GM18909 (cell line): Measurements from ENCODE around the gene TCF7L1.
"Not testable (repeated sequence)": the region's sequence is repeated elsewhere in the genome, so short reads cannot be mapped to it uniquely, and the experiment has no call there.

Experiments
- ATAC-seq: cut with Tn5 transposase; IDR thresholded peaks from one replicate; pipeline ENCODE4 v1.9.1; 2021; ENCODE audit warnings: mild to moderate bottlenecking; ENCODE audit not compliant: unreplicated experiment, poor library complexity

TCF7L1 gene

DNA sequence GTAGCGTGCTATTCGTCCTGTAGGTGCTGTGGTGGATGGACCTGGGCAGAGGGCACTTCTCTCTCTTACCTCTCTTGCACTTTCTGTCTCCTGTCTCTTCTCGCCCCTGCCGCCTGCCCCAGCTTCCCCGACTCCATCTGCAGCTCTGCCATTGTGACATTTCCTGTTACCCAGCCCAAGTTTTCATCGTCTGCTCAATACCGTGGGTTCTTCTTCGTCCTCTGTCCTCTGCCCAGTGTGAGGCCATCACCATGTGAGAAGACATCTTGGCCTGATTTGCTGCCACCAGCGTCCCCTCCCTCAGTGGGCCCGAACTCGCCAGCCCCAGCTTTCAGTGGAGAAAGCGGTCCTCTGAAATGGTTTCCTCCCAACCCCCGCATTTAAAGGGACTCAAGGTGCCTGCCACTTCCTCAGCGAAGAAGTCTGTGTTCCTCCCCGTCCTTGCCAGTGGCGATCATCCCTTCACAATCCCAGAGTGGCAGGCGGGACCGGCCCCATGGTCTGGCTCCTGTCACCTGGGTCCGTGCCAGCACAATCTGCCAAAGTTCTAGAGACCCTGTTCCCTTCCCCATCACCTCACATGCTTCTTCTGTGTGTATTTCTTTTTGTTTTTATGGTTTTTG is 176.6 kb downstream of the TCF7L1 start:
- no peak for ATAC-seq

DNA sequence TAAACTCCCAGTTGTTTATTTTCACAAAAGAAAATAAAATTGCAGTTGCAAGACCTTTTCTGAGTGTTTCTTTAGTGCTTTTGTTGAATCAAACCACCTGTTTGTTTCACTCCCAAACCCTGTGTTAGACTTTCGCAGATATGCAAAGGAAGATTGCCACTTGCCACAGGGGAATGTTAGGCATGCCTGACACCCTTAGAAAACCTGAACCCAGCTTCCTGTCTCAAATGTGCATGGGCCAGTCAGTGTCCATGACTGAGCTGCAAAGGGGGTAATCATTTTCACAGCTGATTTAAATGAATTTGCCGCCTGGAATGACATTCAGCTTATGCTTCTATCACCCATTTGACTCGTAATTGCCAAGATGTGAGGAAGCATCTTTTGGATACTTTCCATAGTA is 177.1 kb downstream of the TCF7L1 start:
- ATAC-seq, result peak; percentile 57

DNA sequence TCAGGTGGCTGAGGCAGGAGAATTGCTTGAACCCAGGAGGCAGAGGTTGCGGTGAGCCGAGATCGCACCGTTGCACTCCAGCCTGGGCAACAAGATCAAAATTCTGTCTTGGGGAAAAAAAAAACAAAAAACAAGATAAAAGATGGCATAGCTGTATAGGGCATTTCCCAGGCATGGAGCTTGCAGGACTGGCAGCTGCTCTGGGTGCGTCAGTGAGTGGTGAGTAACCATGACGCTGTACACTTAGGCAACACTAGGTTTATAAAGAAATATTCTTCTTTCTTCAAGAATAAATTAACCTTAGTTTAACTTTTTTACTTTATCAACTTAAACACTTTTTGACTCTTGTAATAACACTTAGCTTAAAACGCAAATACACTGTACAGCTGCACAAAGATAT is 179.2 kb downstream of the TCF7L1 start:
- no peak for ATAC-seq

DNA sequence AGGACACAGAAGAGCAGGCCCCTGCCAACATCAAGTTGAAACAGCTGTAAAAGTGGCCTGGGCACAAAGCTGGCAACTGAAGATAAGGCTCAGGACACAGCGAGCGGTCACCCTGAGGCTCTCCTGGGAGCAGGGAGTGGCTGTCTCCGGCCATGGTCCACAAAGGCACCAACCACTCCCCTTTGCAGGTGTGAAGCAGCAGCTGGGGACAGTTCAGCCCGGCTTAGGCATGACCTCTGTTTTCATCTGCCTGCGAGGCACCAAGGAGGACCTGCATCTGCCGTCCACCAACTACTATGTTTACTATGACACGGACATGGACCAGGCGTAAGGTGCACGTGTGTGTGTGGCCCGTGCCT is 181.7 kb downstream of the TCF7L1 start:
- no peak for ATAC-seq

DNA sequence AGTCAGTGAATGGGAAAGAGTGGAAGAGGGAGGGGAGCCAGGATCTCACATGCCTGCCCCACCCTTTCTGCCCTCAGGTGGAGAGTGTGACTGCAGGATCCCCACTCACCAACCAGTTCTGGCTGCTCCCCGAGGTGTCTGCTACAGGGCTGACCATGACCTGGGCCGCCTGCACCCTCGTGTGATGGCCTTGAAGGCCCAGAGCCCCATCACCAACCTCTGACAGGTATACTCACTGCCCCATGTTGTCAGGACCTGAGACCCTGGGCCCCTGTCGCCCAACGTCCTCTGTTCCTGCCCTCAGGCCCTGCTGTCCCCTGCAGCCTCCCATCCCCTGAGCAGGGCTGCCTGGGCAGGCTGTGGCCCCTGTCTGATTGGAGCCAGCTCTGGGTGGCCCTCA is 182.7 kb downstream of the TCF7L1 start:
- not testable (repeated sequence) for ATAC-seq

DNA sequence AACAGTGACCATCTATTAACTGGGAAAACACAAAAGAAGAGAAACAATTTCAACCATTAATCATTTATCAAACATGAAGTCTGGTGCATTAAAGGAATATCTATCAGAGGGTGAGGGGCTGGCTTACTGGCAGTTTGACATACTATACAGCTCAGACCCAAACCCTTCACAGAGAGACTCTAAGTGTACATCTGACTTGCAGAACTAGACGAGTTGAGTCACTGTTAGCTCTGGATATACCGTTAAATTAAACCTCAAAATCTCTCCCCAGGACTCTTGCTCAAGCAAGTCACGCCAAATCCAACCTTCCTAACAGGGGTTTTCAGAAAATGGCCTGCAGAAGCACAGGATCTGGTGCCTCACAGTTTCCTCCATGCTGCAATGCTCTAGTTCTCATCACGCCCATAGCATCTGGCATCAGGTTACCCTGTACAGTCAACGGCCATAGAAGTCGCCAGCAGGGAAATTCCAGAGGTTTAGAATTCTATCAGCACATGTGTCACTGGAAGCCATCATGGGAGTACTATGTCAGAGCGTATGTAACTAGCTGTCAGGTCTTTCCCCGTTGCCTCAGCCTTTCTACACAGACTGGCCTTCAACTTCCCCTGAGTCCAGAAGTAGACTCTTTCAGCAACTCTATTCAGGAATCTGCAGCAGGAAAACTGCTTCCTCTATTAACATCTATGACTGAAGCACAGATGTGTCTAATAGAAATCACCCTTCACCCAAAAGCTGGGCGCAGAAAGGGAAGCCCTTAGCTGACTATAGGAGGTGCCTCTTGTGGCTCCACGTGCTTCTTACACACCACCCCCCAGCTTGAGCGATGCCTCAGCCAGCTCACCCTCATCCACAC is 185.3 kb downstream of the TCF7L1 start:
- no peak for ATAC-seq

DNA sequence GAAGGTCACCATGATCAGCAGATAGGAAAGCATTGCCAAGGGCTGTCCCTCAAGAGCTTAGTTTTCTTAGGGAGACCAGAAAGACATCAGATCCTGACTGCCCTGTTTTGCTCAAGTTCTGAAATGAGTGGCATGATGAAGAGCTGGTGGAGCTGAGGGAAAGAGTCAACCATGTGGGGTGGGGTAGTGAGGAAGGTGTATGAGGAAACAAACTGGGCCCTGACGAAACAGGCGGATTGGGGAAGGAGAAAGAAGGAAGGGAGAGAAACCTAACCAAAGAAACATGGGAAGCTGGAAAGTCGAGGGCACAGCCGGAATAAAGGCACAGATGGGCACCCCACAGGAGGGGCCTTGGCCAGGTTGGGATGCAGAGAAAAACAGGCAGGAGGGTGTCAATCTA is 186.6 kb downstream of the TCF7L1 start:
- ATAC-seq, result no peak

DNA sequence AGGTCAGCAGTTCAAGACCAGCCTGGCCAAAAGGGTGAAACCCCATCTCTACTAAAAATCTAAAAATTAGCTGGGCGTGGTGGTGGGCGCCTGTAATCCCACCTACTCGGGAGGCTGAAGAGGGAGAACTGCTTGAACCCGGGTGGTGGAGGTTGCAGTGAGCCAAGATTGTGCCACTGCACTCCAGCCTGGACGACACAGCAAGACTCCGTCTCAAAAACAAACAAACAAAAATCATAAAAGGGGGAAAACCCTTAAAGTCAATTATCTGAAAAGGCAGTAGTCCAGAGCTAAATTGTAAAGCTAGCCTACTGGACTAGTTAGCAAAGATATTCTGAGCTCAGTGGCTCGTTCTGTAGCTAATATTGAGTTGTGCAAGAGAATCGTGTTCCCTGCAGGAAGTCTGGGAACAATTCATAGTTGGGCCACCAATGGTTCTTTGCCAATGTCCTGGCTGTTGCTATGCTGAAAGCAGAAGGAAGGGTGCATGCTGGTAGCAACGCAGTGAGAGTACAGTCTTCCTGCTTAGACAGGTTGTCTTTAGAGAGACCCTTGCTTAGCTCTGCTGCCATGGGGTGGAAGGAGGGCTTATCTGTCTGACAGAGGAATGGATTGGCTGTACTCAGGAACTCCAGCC is 190.3 kb downstream of the TCF7L1 start:
- ATAC-seq, result no peak

DNA sequence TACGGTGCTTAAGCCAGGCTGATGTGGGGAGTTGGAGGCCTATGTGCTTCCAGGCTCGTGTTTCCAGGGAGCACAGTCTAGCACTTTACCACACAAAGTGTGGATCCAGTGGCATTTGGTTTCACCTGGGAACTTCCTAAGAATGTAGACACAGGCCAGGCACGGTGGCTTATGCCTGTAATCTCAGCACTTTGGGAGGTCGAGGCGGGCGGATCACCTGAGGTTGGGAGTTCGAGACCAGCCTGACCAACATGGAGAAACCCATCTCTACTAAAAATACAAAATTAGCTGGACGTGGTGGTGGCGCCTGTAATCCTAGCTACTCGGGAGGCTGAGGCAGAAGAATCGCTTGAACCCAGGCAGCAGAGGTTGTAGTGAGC is 190.8 kb downstream of the TCF7L1 start:
- not testable (repeated sequence) for ATAC-seq

DNA sequence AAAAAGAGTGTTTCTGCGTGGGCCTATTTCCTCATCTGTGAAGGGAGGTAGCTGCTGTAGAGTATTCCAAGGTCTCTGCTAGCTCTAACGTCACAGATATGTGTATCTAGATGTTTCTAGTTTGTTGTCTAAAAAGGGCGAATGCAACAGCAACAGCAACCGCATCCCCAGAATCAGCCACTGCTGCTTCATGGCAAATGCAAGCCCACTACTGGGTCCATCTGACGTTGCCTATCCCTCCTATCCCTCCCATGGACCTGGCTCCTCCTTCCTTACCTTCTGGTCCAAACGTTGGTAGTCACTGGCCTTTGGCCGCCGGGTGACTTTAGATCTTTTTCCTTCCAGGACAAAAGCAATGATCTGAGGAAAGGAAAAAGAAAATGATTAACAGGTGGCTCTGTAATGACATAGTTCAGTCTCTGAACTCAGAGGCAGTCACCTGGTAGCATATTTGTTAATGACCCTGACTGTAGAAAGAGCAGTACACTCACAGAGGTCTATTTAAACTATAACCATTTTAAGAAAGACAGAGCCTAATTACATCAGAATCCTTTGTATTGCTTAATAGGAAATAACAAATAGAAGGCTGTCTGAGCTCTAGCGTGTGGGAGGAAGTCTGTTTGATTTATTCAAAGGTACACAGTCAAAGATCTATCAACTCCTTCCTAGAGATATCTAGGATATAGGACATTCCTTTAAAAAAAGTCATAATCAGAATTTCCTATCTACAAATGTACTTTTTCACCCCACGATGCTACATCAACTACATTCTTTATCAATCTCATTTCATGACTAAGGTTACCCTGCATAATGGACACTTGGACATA is 191.7 kb downstream of the TCF7L1 start:
- ATAC-seq, result no peak

DNA sequence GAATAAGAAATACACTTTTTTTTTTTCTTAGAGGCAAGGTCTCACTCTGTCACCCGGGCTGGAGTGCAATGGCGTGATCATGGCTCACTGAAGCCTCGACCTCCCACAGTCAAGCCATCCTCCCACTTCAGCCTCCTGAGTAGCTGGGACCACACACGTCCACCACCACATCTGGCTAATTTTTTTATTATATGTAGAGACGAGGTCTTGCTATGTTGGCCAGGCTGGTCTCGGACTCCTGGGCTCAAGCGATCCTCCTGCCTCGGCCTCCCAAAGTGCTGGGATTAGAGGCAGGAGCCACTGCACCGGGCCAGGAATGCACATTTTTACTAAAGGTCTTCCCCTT is 192.2 kb downstream of the TCF7L1 start:
- ATAC-seq, result no peak

DNA sequence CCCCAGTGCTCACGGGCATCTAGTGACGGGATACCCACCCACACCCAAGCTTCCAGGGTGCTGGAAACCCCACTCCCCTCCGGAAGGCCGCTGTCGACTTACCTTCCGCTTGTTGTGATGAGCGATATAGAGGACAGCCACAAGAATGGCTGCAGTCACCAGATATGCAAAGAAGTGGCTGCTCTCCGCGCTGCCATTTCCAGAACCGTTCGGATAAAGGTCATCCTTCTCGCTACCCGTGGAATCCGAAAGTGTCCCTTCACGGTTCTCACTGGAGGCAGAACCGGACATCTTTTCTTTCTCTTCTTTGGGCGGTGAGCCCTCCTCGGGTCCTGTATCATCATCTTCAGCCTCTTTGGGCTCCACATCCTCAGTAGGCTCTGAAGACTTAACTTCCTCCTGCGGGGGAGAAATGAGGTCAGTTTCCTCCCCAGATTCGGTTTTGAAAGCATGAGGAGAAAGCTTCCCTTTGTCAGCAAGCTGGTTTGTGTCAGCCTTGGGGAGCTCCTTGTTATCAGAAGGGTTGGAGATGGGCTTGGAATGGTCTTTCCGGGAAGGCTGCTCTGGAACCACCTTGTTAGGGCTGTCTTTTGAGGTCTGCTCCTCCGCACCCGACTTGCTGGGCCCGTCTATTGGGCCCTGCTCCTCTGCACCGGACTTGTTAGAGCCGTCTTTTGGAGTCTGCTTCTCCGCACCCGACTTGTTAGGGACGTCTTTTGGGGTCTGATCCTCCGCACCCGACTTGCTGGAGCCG is 193.4 kb downstream of the TCF7L1 start:
- peak; percentile 32 for ATAC-seq

DNA sequence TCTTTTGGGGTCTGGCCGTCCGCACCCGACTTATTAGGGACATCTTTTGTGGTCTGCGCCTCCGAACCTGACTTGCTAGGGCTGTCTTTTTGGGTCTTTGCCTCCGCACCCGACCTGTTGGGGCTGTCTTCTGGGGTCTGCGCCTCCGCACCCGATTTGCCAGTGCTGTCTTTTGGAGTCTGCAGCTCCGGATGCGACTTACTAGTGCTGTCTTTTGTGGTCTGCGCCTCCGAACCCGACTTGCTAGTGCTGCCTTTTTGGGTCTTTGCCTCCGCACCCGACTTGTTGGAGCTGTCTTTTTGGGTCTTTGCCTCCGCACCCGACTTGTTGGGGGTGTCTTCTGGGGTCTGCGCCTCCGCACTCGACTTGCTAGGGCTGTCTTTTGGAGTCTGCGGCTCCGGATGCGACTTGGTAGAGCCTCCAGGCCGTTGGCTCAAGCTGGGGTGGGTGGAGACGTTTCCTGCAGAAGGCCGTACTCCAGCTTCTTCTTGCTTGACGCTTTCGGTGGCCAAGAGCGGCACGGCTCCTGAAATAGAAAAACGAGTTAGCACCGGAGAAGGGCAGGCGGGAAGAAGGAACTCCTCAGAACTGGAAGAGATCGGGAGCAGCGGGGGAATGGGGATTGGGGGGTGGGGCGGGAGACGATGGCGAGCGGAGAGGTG is 194.1 kb downstream of the TCF7L1 start:
- ATAC-seq, result peak; percentile 32

DNA sequence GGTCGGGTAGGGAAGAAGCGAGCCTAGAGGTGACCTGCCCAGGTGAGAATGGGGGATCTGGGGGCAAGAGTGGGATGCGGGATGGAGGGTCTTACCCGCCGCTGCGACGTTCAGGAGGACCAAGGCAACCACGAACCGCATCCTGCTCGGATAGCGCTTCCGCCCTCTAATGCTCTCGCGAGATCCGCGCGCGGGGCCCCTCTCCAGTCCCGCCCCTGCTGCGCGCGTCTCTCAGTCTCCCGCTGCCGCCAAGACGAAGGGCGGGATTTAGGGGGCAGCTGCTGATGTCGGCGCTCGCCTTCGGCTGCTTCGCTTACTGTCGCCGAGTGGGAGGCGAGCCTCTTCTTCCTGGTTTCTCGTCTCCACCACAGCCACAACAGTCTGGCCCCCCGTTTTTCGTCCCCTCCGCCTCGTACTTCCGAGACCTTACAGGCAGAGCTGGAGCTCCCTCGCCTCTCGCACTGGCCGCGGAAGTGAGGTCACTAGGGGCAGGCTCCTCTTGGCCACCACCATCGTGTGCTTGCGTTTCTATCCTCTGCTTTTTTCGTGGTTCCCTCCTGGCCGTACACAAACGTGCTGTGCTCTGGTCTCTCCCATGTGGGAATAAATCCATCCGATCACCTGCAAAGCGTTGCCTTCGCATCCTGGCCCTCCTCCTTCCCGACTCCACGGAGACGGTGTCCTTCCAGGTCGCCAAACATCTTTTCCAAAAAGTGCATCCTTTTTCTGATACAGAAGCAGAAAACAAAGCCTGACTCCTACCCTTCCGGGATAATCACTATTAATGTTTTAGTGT is 194.8 kb downstream of the TCF7L1 start, which contains the start of gene TGOLN2:
TGOLN2 (minus strand) TSS at position 168 of the 796 bp plus-strand sequence; CDS start at position 141, 27 bp downstream.
- peak; percentile 90 for ATAC-seq

DNA sequence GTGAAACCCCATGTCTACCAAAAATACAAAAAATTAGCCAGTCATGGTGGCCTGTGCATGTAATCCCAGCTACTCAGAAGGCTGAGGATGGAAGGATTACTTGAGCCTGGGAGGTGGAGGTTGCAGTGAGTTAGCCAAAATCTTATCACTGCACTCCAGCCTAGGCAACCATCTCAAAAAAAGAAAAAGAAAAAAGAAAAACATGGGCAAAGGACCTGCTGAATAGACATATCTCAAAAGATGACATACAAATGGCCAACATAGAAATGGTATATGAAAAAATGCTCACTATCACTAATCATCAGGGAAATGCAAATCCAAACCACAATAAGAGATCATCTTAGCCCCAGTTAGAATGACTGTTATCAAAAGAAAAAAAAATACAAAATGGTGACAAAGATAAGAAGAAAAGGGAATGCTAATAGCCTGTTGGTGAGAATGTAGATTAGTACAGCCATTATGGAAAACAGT is 196.0 kb downstream of the TCF7L1 start:
- no peak for ATAC-seq

DNA sequence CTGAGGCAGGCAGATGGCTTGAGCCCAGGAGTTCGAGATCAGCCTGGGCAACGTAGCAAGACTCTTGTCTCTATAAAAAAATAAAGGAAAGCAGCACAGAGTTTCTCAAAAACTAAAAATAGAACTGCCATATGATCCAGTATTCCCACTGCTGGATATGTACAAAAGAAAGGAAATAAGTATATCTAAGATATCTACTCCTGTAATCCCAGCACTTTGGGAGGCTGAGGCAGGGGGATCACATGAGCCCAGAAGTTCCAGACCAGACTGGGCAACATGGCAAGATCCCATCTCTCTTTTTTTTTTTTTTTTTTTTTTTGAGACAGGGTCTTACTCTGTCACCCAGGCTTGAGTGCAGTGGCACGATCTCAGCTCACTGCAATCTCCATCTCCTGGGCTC is 196.5 kb downstream of the TCF7L1 start:
- ATAC-seq, result not testable (repeated sequence)

DNA sequence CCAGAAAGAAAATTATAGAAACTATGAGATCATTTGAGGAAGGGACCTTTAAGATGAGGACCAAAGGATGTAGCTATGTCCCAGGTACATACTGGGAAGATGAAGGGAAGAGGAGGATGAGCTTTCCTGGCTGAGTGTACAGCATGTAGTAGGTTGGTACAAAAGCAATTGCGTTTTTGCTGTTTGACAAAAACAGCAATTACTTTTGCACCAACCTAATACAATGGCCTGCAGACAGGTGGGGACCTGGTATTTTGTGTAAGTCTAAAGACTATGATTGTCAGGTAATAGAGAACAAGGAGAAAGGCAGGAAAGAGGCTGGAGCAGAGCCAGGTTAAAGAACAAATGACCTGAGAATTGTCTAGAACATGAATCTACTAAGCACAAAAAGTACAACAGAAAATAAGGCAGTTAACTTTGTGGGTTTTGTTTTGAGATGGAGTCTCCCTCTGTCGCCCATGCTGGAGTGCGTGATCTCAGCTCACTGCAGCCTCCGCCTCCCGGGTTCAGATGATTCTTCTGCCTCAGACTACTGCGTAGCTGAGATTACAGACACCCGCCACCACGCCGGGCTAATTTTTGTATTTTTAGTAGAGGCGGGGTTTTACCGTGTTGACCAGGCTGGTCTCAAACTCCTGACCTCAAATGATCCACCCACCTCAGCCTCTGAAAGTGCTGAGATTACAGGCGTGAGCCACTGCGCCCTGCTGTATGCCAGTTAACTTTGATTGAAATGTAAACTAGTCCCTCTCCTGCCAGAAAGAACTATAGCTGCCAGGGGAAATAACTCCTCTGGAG is 197.8 kb downstream of the TCF7L1 start:
- ATAC-seq, result no peak

DNA sequence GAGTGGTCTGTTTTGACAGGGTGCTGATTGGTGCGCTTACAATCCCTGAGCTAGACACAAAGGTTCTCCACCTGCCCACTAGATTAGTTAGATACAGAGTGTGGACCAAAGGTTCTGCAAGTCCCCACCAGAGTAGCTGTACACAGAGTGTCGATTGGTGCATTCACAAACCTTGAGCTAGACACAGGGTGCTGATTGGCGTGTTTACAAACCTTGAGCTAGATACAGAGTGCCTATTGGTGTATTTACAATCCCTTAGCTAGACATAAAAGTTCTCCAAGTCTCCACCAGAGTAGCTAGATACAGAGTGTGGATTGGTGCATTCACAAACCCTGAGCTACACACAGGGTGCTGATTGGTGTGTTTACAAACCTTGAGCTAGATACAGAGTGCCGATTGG is 200.7 kb downstream of the TCF7L1 start:
- ATAC-seq, result not testable (repeated sequence)
